Brain microvascular endothelial cell (primary cell): ENCODE measurements around the gene MTCL1.

ENCODE experiments used
- DNase-seq: peaks from one replicate; pipeline ENCODE4 v3.0.0-alpha.2; 2020
- H3K27ac ChIP-seq: fragments of 250-450 bp; sonication (Bioruptor Pico); 2 replicates; pipeline ENCODE4 v1.5.1; 2020; ENCODE audit warnings: mild to moderate bottlenecking, moderate library complexity
- H3K27me3 ChIP-seq: fragments of 250-450 bp; sonication (Bioruptor Pico); replicated peaks from 2 replicates; pipeline ENCODE4 v1.5.1; 2020; ENCODE audit warnings: mild to moderate bottlenecking
- H3K36me3 ChIP-seq: fragments of 250-450 bp; sonication (Bioruptor Pico); replicated peaks from 2 replicates; pipeline ENCODE4 v1.5.1; 2020; ENCODE audit warnings: mild to moderate bottlenecking
- H3K4me3 ChIP-seq: 2 replicates; pipeline ENCODE4 v1.5.1; 2011; ENCODE audit warnings: low read depth, mild to moderate bottlenecking, control low read depth, low read length, moderate library complexity
- CTCF ChIP-seq: IDR thresholded peaks from 2 replicates; pipeline ENCODE4 v1.5.1; 2011; ENCODE audit warnings: low read depth, mild to moderate bottlenecking, moderate library complexity, low read length, control low read depth, inconsistent platforms; ENCODE audit errors: missing control alignments
- in situ Hi-C: cut with HindIII; loops from 2 replicates; pipeline ENCODE4 v1.10.0; 2017; ENCODE audit warnings: low sequenced_read_pairs, low pct_ligation_motif_present

MTCL1 gene

GRCh38 chr18:8842506-8842905, 137.2 kb downstream of the MTCL1 start:
- in situ Hi-C loops, result no loop called here
- TF ChIP-seq CTCF, result no peak

GRCh38 chr18:8843005-8843404, 137.6 kb downstream of the MTCL1 start:
- no peak for TF ChIP-seq CTCF
- no peak overlapping the region for H3K27ac ChIP-seq
- in situ Hi-C loops, result no loop called here
- no peaks in the 10 kb centered on the region for H3K27me3 ChIP-seq
- H3K36me3 ChIP-seq, result no peaks in the 10 kb centered on the region
- no peak overlapping the region for H3K4me3 ChIP-seq
- no peak for DNase-seq

More at GRCh38 chr18:8842506-8842905, 137.2 kb downstream of the MTCL1 start:
- H3K36me3 ChIP-seq, result no peaks in the 10 kb centered on the region
- no peak overlapping the region for H3K4me3 ChIP-seq
- H3K27ac ChIP-seq, result no peak overlapping the region
- no peaks in the 10 kb centered on the region for H3K27me3 ChIP-seq
- DNase-seq, result no peak

GRCh38 chr18:8844721-8845148, 139.4 kb downstream of the MTCL1 start:
- Histone ChIP-seq H3K27ac (no peak overlapping the region), H3K27me3 (no peaks in the 10 kb centered on the region), H3K36me3 (no peaks in the 10 kb centered on the region), H3K4me3 (no peak overlapping the region)
- in situ Hi-C loops, result no loop called here
- DNase-seq, result no peak
- no peak for TF ChIP-seq CTCF

GRCh38 chr18:8845506-8845905, 140.2 kb downstream of the MTCL1 start:
- no peaks in the 10 kb centered on the region for H3K27me3 ChIP-seq
- in situ Hi-C loops, result no loop called here
- no peaks in the 10 kb centered on the region for H3K36me3 ChIP-seq
- H3K4me3 ChIP-seq, result no peak overlapping the region
- H3K27ac ChIP-seq, result no peak overlapping the region
- TF ChIP-seq CTCF, result no peak
- DNase-seq, result no peak

GRCh38 chr18:8847066-8847755, 141.9 kb downstream of the MTCL1 start:
- TF ChIP-seq CTCF, result no peak
- no peak overlapping the region for H3K27ac ChIP-seq
- no peak for DNase-seq
- no peaks in the 10 kb centered on the region for H3K36me3 ChIP-seq
- H3K4me3 ChIP-seq, result no peak overlapping the region
- H3K27me3 ChIP-seq, result no peaks in the 10 kb centered on the region
- in situ Hi-C loops, result no loop called here

- in situ Hi-C loops, result no loop called here
- H3K27me3 ChIP-seq, result no peaks in the 10 kb centered on the region
- no peak overlapping the region for H3K4me3 ChIP-seq
- no peaks in the 10 kb centered on the region for H3K36me3 ChIP-seq
- TF ChIP-seq CTCF, result no peak
- no peak for DNase-seq
- H3K27ac ChIP-seq, result no peak overlapping the region
These were observed 142.5 kb downstream of the MTCL1 start for GRCh38 chr18:8847900-8848299.
